Breast epithelium (tissue), 3 donors: Measurements from ENCODE around the gene RETREG1.

Experiments used
- CTCF ChIP-seq, 3 donors: fragments of 450-650 bp; IDR thresholded peaks; one replicate each; pipeline ENCODE4 v1.5.1; 2016 to 2017; ENCODE audit warnings: antibody characterized with exemption in 3 of 3, mild to moderate bottlenecking in 3 of 3, moderate library complexity in 3 of 3
- POLR2A ChIP-seq: fragments of 450-650 bp; IDR thresholded peaks from one replicate; pipeline ENCODE4 v1.6.1; 2016; ENCODE audit warnings: antibody characterized with exemption, mild to moderate bottlenecking, moderate library complexity
- POLR2AphosphoS5 ChIP-seq, 3 donors: sonication (generic); formaldehyde crosslinking; IDR thresholded peaks; one replicate each; pipeline ENCODE4 v1.6.1; 2017; ENCODE audit warnings: antibody characterized with exemption in 3 of 3

- TF ChIP-seq CTCF (IDR thresholded peaks at IDR 0.05) (no peak), POLR2A (no peak), POLR2AphosphoS5 (IDR thresholded peaks at IDR 0.05) (no peak)
Measured at GRCh38 chr5:16579142-16579847, 37.5 kb downstream of the RETREG1 start.
